B cell (primary cell): Measurements from ENCODE around the gene MDC1.

Source experiments
- CTCF ChIP-seq: fragments of 200-600 bp; IDR thresholded peaks from one replicate; pipeline ENCODE4 v1.8.0; 2022; ENCODE audit warnings: antibody characterized with exemption, mild to moderate bottlenecking
- EZH2 ChIP-seq: IDR thresholded peaks from 2 replicates; pipeline ENCODE4 v1.6.1; 2012; ENCODE audit warnings: borderline replicate concordance, low read depth, mild to moderate bottlenecking, moderate library complexity, low read length; ENCODE audit not compliant: insufficient read depth, poor library complexity, severe bottlenecking

- no peak for TF ChIP-seq CTCF
- TF ChIP-seq EZH2 = no peak
Observed at GRCh38 chr6:30752157-30752927, 35.3 kb upstream of the MDC1 start.
